ENCODE results near the gene HCK. TPM values are rescaled to one million over a fixed set of nuclear protein-coding genes. Genes with fewer than 3 reads are reported as not detected.

The HCK gene
- total RNA-seq, 1 donor from 2014 or later: not detected

- DNase-seq (ENCODE audit: low read depth, low spot score): no peak
These were observed 75.3 kb downstream of the HCK start for GRCh38 chr20:32127347-32127746.

GRCh38 chr20:32128167-32128566 is 76.1 kb downstream of the HCK start:
- no peak for DNase-seq (ENCODE audit: low read depth, low spot score)

- no peak for DNase-seq (ENCODE audit: low read depth, low spot score)
These were observed 77.8 kb downstream of the HCK start for GRCh38 chr20:32129863-32130262.

- no peak for DNase-seq (ENCODE audit: low read depth, low spot score)
These were observed 78.3 kb downstream of the HCK start for GRCh38 chr20:32130352-32130751.

GRCh38 chr20:32130965-32131364 is 78.9 kb downstream of the HCK start:
- no peak for DNase-seq (ENCODE audit: low read depth, low spot score)

- no peak for DNase-seq (ENCODE audit: low read depth, low spot score)
These were observed 81.0 kb downstream of the HCK start for GRCh38 chr20:32132911-32133549.

- DNase-seq (ENCODE audit: low read depth, low spot score): no peak
These were observed 82.0 kb downstream of the HCK start for GRCh38 chr20:32134026-32134425.

GRCh38 chr20:32135983-32136515 is 84.0 kb downstream of the HCK start:
- DNase-seq (ENCODE audit: low read depth, low spot score): no peak

GRCh38 chr20:32138921-32139320 is 86.9 kb downstream of the HCK start:
- DNase-seq (ENCODE audit: low read depth, low spot score): no peak

- DNase-seq (ENCODE audit: low read depth, low spot score): no peak
These were observed 87.9 kb downstream of the HCK start for GRCh38 chr20:32139947-32140346.

- no peak for DNase-seq (ENCODE audit: low read depth, low spot score)
These were observed 88.6 kb downstream of the HCK start for GRCh38 chr20:32140603-32141002.

GRCh38 chr20:32141465-32141980 is 89.5 kb downstream of the HCK start:
- DNase-seq (ENCODE audit: low read depth, low spot score): no peak

GRCh38 chr20:32142088-32142487 is 90.0 kb downstream of the HCK start:
- DNase-seq (ENCODE audit: low read depth, low spot score): no peak

- DNase-seq (ENCODE audit: low read depth, low spot score): no peak
These were observed 90.9 kb downstream of the HCK start for GRCh38 chr20:32142991-32143390.

- DNase-seq (ENCODE audit: low read depth, low spot score): no peak
These were observed 93.0 kb downstream of the HCK start for GRCh38 chr20:32144898-32145662.

- DNase-seq (ENCODE audit: low read depth, low spot score): no peak
These were observed 97.6 kb downstream of the HCK start for GRCh38 chr20:32149566-32150170.

- no peak for DNase-seq (ENCODE audit: low read depth, low spot score)
These were observed 98.3 kb downstream of the HCK start for GRCh38 chr20:32150291-32150848.

Other genes starting within 250 kb of the HCK start
- gene MYLK2, start 232.9 kb upstream of the HCK start, total RNA-seq: 0.11 and 0.40 TPM in 2 replicates
- gene FOXS1, start 206.6 kb upstream of the HCK start, total RNA-seq: not detected in 2 replicates
- not detected in 2 replicates for gene DUSP15, start 181.7 kb upstream of the HCK start, total RNA-seq
- gene TTLL9, start 181.6 kb upstream of the HCK start, total RNA-seq: 0.04 and 0.07 TPM in 2 replicates
- 5.7 and 6.2 TPM in 2 replicates for gene PDRG1, start 100.2 kb upstream of the HCK start, total RNA-seq
- gene XKR7, start 84.1 kb upstream of the HCK start, total RNA-seq: not detected in 2 replicates
- 6.4 and 10.3 TPM in 2 replicates for gene CCM2L, start 41.8 kb upstream of the HCK start, total RNA-seq
- 24.4 and 32.5 TPM in 2 replicates for gene TM9SF4, start 57.5 kb downstream of the HCK start, total RNA-seq
- gene PLAGL2, start 155.5 kb downstream of the HCK start, total RNA-seq: 2.0 and 2.6 TPM in 2 replicates
- gene POFUT1, start 155.6 kb downstream of the HCK start, total RNA-seq: 37.7 and 45.0 TPM in 2 replicates
- gene KIF3B, start 225.4 kb downstream of the HCK start, total RNA-seq: 31.6 and 34.3 TPM in 2 replicates